NCI-H524 (cell line): ENCODE data around the gene ANKRD40.
"Not testable (repeated sequence)": the region's sequence is repeated elsewhere in the genome, so short reads cannot be mapped to it uniquely, and the experiment has no call there.

ENCODE experiments used
- DNase-seq, 2 experiments: peaks; one replicate each; lab custom pipeline; 2025; lab: John Stamatoyannopoulos, UW

ANKRD40 gene

GRCh38 chr17:50686494-50687199 is 21.1 kb downstream of the ANKRD40 start:
- DNase-seq = no peak

DNA sequence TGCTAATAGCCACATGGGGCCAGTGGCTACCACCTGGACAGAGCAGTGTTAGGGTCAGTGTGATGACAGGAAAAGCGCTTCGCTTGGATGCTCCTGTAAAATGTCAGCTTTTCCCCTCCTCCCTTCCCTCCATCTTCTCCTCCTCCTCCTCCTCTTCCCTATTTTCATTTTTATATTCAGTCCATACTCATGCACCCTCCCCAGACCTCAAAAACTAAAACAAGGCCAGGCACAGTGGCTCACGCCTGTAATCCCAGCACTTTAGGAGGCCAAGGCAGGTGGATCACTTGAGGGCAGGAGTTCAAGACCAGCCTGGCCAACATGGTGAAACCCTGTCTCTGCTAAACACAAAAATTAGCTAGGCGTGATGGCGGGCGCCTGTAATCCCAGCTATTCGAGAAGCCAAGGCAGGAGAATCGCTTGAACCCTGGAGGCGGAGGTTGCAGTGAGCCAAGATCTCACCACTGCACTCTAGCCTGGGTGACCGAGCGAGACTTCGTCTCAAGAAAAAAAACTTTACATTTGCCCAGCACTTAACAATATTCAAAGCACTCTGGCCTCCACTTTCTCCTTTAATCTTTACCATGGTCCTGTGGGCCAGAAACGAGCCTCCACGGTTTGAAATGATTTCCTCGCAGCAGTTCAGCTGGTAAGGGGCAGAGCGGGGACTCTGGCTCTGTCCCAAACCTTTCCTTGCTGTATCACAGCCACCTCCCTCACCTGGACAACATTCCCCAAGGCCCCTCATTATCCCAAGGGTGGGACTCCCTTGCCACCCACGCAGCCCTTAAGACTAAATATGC is 21.8 kb downstream of the ANKRD40 start:
- no peak for DNase-seq

DNA sequence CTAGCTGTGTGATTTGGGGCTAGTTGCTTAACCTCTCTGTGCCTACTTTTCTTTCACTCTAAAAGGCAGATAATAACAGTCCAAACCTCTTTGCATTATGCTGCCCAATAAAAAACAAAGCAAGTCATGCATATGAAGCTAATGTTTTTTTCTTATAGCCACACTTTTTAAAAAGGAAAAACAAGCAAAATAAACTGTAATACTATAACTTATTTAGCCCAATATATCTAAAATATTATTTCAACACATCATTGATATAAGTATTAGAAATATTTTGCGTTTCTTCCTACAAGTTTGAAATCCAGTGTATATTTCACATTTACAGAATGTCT is 22.4 kb downstream of the ANKRD40 start:
- no peak for DNase-seq

GRCh38 chr17:50684612-50685333 is 22.9 kb downstream of the ANKRD40 start:
- DNase-seq = no peak

DNA sequence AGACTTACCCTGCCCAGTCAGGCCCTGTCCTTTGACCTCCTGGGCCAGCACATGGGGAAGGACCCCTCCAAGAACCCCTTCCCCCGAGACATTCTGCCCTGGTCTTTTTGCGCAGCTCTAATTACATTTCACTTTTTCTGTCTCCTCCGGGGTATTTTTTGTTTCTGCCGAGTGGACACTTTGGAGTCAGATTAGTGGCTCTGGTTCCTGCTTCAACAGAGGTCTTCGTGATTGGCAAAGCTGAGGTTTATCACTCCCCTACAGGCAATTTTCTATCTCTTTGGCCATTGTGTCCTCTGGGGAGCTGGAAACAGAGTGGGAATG is 23.5 kb downstream of the ANKRD40 start:
- DNase-seq = no peak

- no peak for DNase-seq
Measured at GRCh38 chr17:50683434-50684287, 24.1 kb downstream of the ANKRD40 start.

- DNase-seq = no peak
Measured at GRCh38 chr17:50682938-50683337, 24.8 kb downstream of the ANKRD40 start.

DNA sequence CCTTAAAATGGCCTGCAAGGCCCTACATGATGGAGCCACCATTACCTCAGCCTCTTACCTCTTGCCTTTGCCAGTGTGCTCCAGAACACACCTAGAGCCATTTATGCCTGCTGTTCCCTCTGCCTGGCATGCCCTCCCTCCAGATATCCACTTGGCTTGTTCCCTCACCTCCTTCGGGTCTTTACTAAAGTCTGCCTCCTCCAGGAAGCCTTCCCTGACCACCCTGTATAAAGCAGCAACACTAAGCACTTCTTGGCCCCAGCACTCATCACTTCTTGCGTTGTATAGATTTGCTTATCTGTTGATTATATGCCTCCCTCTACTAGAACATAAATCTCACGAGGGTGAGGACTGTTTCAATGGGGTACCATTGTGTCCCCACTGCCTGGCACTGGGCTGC is 25.3 kb downstream of the ANKRD40 start:
- DNase-seq = no peak

- DNase-seq = peak; percentile 49 to 74
Measured at GRCh38 chr17:50681263-50682200, 26.2 kb downstream of the ANKRD40 start.

- DNase-seq = not testable (repeated sequence)
Measured at GRCh38 chr17:50680543-50681262, 27.0 kb downstream of the ANKRD40 start.

- DNase-seq = no peak
Measured at GRCh38 chr17:50680126-50680525, 27.6 kb downstream of the ANKRD40 start.

GRCh38 chr17:50679008-50679544 is 28.6 kb downstream of the ANKRD40 start:
- DNase-seq = no peak

DNA sequence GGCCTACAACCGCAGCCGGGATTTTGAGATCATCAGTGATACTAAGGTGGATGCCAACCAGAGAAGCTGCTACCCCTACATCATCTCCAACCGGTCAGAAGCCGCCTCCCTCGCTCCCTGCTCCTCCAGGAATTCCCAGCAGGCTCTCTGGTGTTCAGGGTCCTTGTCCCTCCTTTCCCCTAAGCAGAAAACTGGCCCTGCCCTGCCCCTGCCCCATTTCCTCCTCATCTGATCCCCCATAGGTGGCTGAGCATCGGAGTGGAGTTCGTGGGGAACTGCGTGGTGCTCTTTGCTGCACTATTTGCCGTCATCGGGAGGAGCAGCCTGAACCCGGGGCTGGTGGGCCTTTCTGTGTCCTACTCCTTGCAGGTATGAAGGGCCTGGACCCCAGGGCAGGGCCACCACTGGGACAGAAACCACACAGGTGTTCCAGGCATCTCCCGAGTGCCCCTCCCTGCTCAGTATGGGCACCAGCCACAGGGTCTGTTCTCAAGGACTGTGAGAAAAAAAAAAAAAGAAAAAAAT is 29.8 kb downstream of the ANKRD40 start:
- DNase-seq = no peak

DNA sequence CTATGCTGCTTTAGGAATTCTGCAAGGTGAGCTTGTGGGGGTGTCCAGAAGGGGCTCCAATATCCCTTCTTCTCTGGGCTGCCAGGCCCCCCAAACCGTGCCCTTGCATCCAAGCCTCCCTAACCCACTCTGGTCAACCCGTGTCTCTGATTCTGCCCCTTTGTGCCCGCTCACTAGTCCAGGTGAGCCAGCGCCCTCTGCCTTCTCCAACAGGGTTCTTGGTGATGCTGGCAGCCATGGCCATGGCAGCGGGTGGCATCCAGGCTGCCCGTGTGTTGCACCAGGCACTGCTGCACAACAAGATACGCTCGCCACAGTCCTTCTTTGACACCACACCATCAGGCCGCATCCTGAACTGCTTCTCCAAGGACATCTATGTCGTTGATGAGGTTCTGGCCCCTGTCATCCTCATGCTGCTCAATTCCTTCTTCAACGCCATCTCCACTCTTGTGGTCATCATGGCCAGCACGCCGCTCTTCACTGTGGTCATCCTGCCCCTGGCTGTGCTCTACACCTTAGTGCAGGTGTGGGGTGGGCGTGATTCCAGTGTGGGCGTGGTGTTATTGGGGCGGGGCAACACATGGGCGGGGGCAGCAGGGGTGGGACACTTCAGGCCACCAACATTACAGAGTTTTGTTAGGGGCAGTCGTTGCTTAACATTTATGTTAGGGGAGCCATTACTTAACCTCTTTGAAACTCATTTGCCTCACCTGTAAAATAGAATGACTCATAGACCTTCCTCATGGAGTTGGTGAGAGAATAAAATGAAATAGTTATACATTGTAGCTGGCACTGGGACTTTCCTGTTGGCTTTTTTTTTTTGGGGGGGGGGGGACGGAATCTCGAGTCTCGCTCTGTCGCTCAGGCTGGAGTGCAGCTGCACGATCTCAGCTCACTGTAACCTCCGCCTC is 31.4 kb downstream of the ANKRD40 start:
- DNase-seq = no peak

GRCh38 chr17:50675627-50676026 is 32.1 kb downstream of the ANKRD40 start:
- DNase-seq = peak; percentile 39 to 65

- peak in 1 of 2 experiments; percentile 30 for DNase-seq
Measured at GRCh38 chr17:50675190-50675589, 32.5 kb downstream of the ANKRD40 start.

DNA sequence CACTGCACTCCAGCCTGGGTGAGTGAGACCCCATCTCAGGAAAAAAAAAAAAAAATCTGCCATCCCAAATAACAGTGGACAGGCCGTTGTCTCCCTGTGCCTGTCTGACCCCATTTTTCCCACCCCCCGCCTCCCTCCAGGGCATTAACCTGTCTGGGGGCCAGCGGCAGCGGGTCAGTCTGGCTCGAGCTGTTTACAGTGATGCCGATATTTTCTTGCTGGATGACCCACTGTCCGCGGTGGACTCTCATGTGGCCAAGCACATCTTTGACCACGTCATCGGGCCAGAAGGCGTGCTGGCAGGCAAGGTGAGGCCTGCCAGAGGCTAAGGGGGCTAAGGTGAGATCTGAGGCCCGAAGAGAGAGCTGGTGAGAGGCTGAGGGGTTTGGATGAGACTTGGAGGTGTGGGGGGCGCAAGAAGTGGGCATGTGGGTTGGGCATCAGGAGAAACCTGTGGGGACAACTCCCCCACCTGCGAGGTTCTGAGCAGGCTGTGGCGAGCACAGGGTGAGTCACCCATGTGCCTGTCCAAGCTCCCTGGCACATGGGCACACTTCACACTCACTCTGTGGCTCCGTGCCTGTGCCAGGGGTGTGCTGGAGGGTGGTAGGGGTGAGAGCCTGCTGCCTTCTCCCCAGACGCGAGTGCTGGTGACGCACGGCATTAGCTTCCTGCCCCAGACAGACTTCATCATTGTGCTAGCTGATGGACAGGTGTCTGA is 34.7 kb downstream of the ANKRD40 start:
- DNase-seq = no peak

- no peak for DNase-seq
Measured at GRCh38 chr17:50672071-50672470, 35.6 kb downstream of the ANKRD40 start.
